Mesenchymal stem cell (in vitro differentiated cells and primary cell): ENCODE results near the gene EEA1.

Experiments
- DNase-seq: peaks from one replicate; pipeline ENCODE4 v3.0.0-alpha.2; 2013
- H2AFZ ChIP-seq: one replicate; pipeline ENCODE4 v1.6.1; 2013; ENCODE audit warnings: low read depth, mild to moderate bottlenecking, control low read depth, inconsistent platforms, low read length, moderate library complexity
- H2AK5ac ChIP-seq: 2 replicates; pipeline ENCODE4 v1.6.1; 2013; ENCODE audit warnings: low read length, moderate library complexity, mild to moderate bottlenecking, inconsistent platforms; ENCODE audit not compliant: severe bottlenecking
- H2BK120ac ChIP-seq: one replicate; pipeline ENCODE4 v1.6.1; 2013; ENCODE audit warnings: low read depth, mild to moderate bottlenecking, inconsistent platforms, low read length, moderate library complexity
- H2BK12ac ChIP-seq, 2 experiments: one replicate each; pipeline ENCODE4 v1.6.1; 2013; ENCODE audit warnings: inconsistent platforms in 2 of 2, low read length in 2 of 2, mild to moderate bottlenecking in 2 of 2, moderate library complexity in 2 of 2, control low read depth in 1 of 2
- H2BK15ac ChIP-seq: one replicate; pipeline ENCODE4 v1.6.1; 2013; ENCODE audit warnings: mild to moderate bottlenecking, low read depth, inconsistent platforms; ENCODE audit not compliant: poor library complexity, severe bottlenecking
- H2BK5ac ChIP-seq: 2 replicates; pipeline ENCODE4 v1.6.1; 2013; ENCODE audit warnings: low read depth, mild to moderate bottlenecking, low read length, control low read depth, inconsistent platforms; ENCODE audit not compliant: poor library complexity, severe bottlenecking
- H3K14ac ChIP-seq, 2 experiments: one replicate each; pipeline ENCODE4 v1.6.1; 2013; ENCODE audit warnings: inconsistent platforms in 2 of 2, low read length in 2 of 2, control low read depth in 1 of 2, mild to moderate bottlenecking in 1 of 2, moderate library complexity in 1 of 2
- H3K18ac ChIP-seq, 2 experiments: one replicate each; pipeline ENCODE4 v1.6.1; 2013; ENCODE audit warnings: inconsistent platforms in 2 of 2, low read length in 2 of 2, control low read depth in 1 of 2, low read depth in 1 of 2, mild to moderate bottlenecking in 1 of 2
- H3K23ac ChIP-seq, 2 experiments: one replicate each; pipeline ENCODE4 v1.6.1; 2013; ENCODE audit warnings: inconsistent platforms in 2 of 2, low read length in 2 of 2, mild to moderate bottlenecking in 2 of 2, moderate library complexity in 2 of 2, control low read depth in 1 of 2
- H3K27ac ChIP-seq: 2 replicates; pipeline ENCODE4 v1.5.1; 2013; ENCODE audit warnings: mild to moderate bottlenecking, moderate library complexity, low read length, control low read depth, inconsistent platforms; ENCODE audit not compliant: poor library complexity, severe bottlenecking
- H3K27me3 ChIP-seq, 2 experiments: 2 replicates each; pipeline versions ENCODE4 v1.6.1 to v1.7.0; 2013; ENCODE audit warnings: low read length in 2 of 2, mild to moderate bottlenecking in 2 of 2, moderate library complexity in 2 of 2, control low read depth in 1 of 2, inconsistent platforms in 1 of 2; ENCODE audit not compliant: control insufficient read depth in 1 of 2, insufficient read depth in 1 of 2
- H3K36me3 ChIP-seq, 2 experiments: 2 replicates each; pipeline versions ENCODE4 v1.6.1 to v1.7.0; 2013; ENCODE audit warnings: low read length in 2 of 2, control low read depth in 1 of 2, inconsistent platforms in 1 of 2, low read depth in 1 of 2, mild to moderate bottlenecking in 1 of 2; ENCODE audit not compliant: insufficient read depth in 2 of 2, control insufficient read depth in 1 of 2
- H3K4ac ChIP-seq, 2 experiments: one replicate each; pipeline ENCODE4 v1.6.1; 2013; ENCODE audit warnings: inconsistent platforms in 2 of 2, low read length in 2 of 2, mild to moderate bottlenecking in 2 of 2, moderate library complexity in 2 of 2, control low read depth in 1 of 2, low read depth in 1 of 2
- H3K4me1 ChIP-seq: 2 replicates; pipeline ENCODE4 v1.6.1; 2013; ENCODE audit warnings: low read depth, low read length, control low read depth; ENCODE audit not compliant: control insufficient read depth, insufficient read depth
- H3K4me2 ChIP-seq: 2 replicates; pipeline ENCODE4 v1.6.1; 2013; ENCODE audit warnings: low read length, mild to moderate bottlenecking, inconsistent platforms; ENCODE audit not compliant: poor library complexity, severe bottlenecking
- H3K4me3 ChIP-seq, 2 experiments: 2 replicates each; pipeline versions ENCODE4 v1.5.1 to v1.7.0; 2013; ENCODE audit warnings: low read length in 2 of 2, mild to moderate bottlenecking in 2 of 2, control low read depth in 1 of 2, low read depth in 1 of 2; ENCODE audit not compliant: insufficient read depth in 1 of 2
- H3K79me1 ChIP-seq: replicated peaks from 2 replicates; pipeline ENCODE4 v1.6.1; 2013; ENCODE audit warnings: mild to moderate bottlenecking, control low read depth, low read length, inconsistent platforms; ENCODE audit not compliant: poor library complexity, severe bottlenecking
- H3K9ac ChIP-seq: 2 replicates; pipeline ENCODE4 v1.7.0; 2013; ENCODE audit warnings: mild to moderate bottlenecking, low read length, moderate library complexity
- H3K9me3 ChIP-seq: 2 replicates; pipeline ENCODE4 v1.7.0; 2013; ENCODE audit warnings: mild to moderate bottlenecking, low read length; ENCODE audit not compliant: control insufficient read depth
- H4K8ac ChIP-seq: one replicate; pipeline ENCODE4 v1.6.1; 2013; ENCODE audit warnings: inconsistent platforms, mild to moderate bottlenecking, low read length, moderate library complexity
- H4K91ac ChIP-seq: one replicate; pipeline ENCODE4 v1.6.1; 2013; ENCODE audit warnings: mild to moderate bottlenecking, low read length, inconsistent platforms
- WGBS: methylation state at CpG from one replicate; pipeline ENCODE4 v1.1.7; 2013; ENCODE audit warnings: mixed read lengths; 5-methylcytosine and 5-hydroxymethylcytosine counted together

EEA1 gene

GRCh38 chr12:92926549-92926948 is 2.5 kb downstream of the EEA1 start:
- Histone ChIP-seq H3K23ac (no peak overlapping the region), H3K18ac (peak overlapping the region in 1 of 2 experiments; percentile 61), H2BK12ac (peak overlapping the region in 1 of 2 experiments; percentile 60), H3K4ac (peak overlapping the region in 1 of 2 experiments; percentile 82), H2BK5ac (no peak overlapping the region), H3K27ac (peak overlapping the region; percentile 17), H3K9me3 (no peaks in the 10 kb centered on the region), H3K79me1 (peaks cover 4% of the 10 kb centered on the region), H2AK5ac (no peak overlapping the region), H2AFZ (no peak overlapping the region), H4K91ac (no peak overlapping the region), H2BK120ac (no peak overlapping the region), H4K8ac (no peak overlapping the region), H2BK15ac (peak overlapping the region; percentile 26), H3K4me2 (no peak overlapping the region), H3K9ac (peak overlapping the region; percentile 99), H3K4me1 (peaks cover 5% of the 10 kb centered on the region), H3K4me3 (peak overlapping the region in 1 of 2 experiments; percentile 82), H3K36me3 (peaks cover 0 to 3% of the 10 kb centered on the region in 2 experiments), H3K14ac (no peak overlapping the region), H3K27me3 (no peaks in the 10 kb centered on the region)
- no peak for DNase-seq
- 76% methylated on average over 4 of the region's 4 CpGs for WGBS

GRCh38 chr12:92921877-92922276 is 7.2 kb downstream of the EEA1 start:
- Histone ChIP-seq H3K79me1 (peaks cover 4% of the 10 kb centered on the region), H3K23ac (no peak overlapping the region), H3K4me2 (no peak overlapping the region), H3K9me3 (no peaks in the 10 kb centered on the region), H3K27ac (no peak overlapping the region), H2BK12ac (no peak overlapping the region), H3K36me3 (peaks cover 0 to 3% of the 10 kb centered on the region in 2 experiments), H3K4me3 (no peak overlapping the region), H3K18ac (no peak overlapping the region), H4K91ac (no peak overlapping the region), H3K9ac (no peak overlapping the region), H2AK5ac (no peak overlapping the region), H4K8ac (no peak overlapping the region), H2BK15ac (no peak overlapping the region), H3K4ac (no peak overlapping the region), H2AFZ (no peak overlapping the region), H2BK120ac (no peak overlapping the region), H2BK5ac (no peak overlapping the region), H3K14ac (no peak overlapping the region), H3K4me1 (peaks cover 2% of the 10 kb centered on the region), H3K27me3 (no peaks in the 10 kb centered on the region)
- 99% methylated on average over 1 of the region's 1 CpG for WGBS
- no peak for DNase-seq

DNA sequence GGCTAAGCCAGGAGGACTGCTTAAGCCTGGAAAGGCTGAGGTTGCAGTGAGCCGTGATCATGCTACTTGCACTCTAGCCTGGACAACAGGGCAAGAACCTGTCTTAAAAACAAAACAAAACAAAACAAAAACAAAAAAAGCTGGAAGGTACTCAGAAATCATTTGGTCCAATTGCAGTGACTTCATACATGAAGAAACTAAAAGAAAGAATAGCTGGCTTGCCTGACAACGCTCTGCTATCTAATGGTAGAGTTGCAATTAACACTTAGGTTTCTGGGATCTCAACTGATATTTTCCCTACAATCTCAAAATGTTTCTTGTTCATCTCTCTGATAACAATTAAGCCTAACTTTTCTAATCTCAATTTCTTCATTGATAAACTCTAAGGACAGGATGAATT is 13.7 kb downstream of the EEA1 start:
- Histone ChIP-seq H3K18ac (peak overlapping the region in 1 of 2 experiments; percentile 12), H3K14ac (no peak overlapping the region)

GRCh38 chr12:92914170-92914569 is 14.9 kb downstream of the EEA1 start:
- H3K23ac ChIP-seq: no peak overlapping the region
- H3K4me2 ChIP-seq: no peak overlapping the region
- no peak overlapping the region for H3K27ac ChIP-seq
- no peak for DNase-seq
- no peak overlapping the region for H4K8ac ChIP-seq
- H2BK120ac ChIP-seq: no peak overlapping the region
- no peak overlapping the region for H2BK15ac ChIP-seq
- H3K27me3 ChIP-seq: no peaks in the 10 kb centered on the region
- H3K9ac ChIP-seq: no peak overlapping the region
- H2AK5ac ChIP-seq: no peak overlapping the region
- peaks cover 3% of the 10 kb centered on the region for H3K9me3 ChIP-seq
- H3K18ac ChIP-seq: no peak overlapping the region
- H2AFZ ChIP-seq: no peak overlapping the region
- no peak overlapping the region for H3K14ac ChIP-seq
- H3K4me1 ChIP-seq: no peaks in the 10 kb centered on the region
- H2BK5ac ChIP-seq: no peak overlapping the region
- H3K79me1 ChIP-seq: peaks cover 15% of the 10 kb centered on the region
- no peak overlapping the region for H2BK12ac ChIP-seq
- H3K4me3 ChIP-seq: no peak overlapping the region
- WGBS: 93% methylated on average over 3 of the region's 4 CpGs
- peaks cover 0 to 7% of the 10 kb centered on the region in 2 experiments for H3K36me3 ChIP-seq
- H3K4ac ChIP-seq: no peak overlapping the region
- no peak overlapping the region for H4K91ac ChIP-seq

More for the DNA sequence above, 13.7 kb downstream of the EEA1 start:
- no peak overlapping the region for H4K8ac ChIP-seq
- H3K9ac ChIP-seq: no peak overlapping the region
- no peak for DNase-seq
- H3K4me3 ChIP-seq: no peak overlapping the region
- no peak overlapping the region for H2BK15ac ChIP-seq
- no peak overlapping the region for H2AFZ ChIP-seq
- no peak overlapping the region for H2AK5ac ChIP-seq
- no peak overlapping the region for H3K4ac ChIP-seq
- no peaks in the 10 kb centered on the region for H3K27me3 ChIP-seq
- no peak overlapping the region for H3K4me2 ChIP-seq
- no peak overlapping the region for H2BK120ac ChIP-seq
- H3K9me3 ChIP-seq: no peaks in the 10 kb centered on the region
- H3K36me3 ChIP-seq: peaks cover 0 to 2% of the 10 kb centered on the region in 2 experiments
- 100% methylated on average over 2 of the region's 2 CpGs for WGBS
- no peak overlapping the region for H2BK5ac ChIP-seq
- no peak overlapping the region for H2BK12ac ChIP-seq
- H4K91ac ChIP-seq: no peak overlapping the region
- no peak overlapping the region for H3K27ac ChIP-seq
- H3K4me1 ChIP-seq: no peaks in the 10 kb centered on the region
- H3K79me1 ChIP-seq: peaks cover 12% of the 10 kb centered on the region
- no peak overlapping the region for H3K23ac ChIP-seq
